PC-3 (cell line): ENCODE results near the gene PLPPR2. TPM values are rescaled to one million over a fixed set of nuclear protein-coding genes. Genes with fewer than 3 reads are reported as not detected.

ENCODE experiments used
- ATAC-seq: fragments of 200-7000 bp; cut with Tn5 transposase; 2 replicates; pipeline ENCODE4 v1.9.1; 2020; ENCODE audit warnings: mild to moderate bottlenecking, moderate library complexity
- BruUV-seq: library from RNA; stranded (reverse); fragments of 400-500 nt; replicated peaks from 2 replicates; lab custom pipeline; 2021; lab: Mats Ljungman, UMichigan
- CTCF ChIA-PET: fragments of 300-600 bp; sonication (Branson Sonifier 250); formaldehyde crosslinking; loops from one replicate; lab custom pipeline; 2022; ENCODE audit warnings: antibody characterized with exemption; lab: Charles Lee
- POLR2A ChIA-PET: fragments of 300-600 bp; sonication (Branson Sonifier 250); formaldehyde crosslinking; loops from one replicate; lab custom pipeline; 2022; ENCODE audit warnings: antibody characterized with exemption; ENCODE audit not compliant: unreplicated experiment; lab: Charles Lee
- DNase-seq: peaks from one replicate; pipeline ENCODE4 v3.0.0-alpha.2; 2015
- H2AFZ ChIP-seq: fragments of 300-600 bp; sonication (generic); 2 replicates; pipeline ENCODE4 v1.6.0; 2016; ENCODE audit warnings: antibody characterized with exemption, low read length
- H3F3A ChIP-seq: fragments of 300-600 bp; sonication (generic); one replicate; pipeline ENCODE4 v1.6.0; 2017; ENCODE audit warnings: antibody characterized with exemption, low read length, control low read depth, mild to moderate bottlenecking; ENCODE audit not compliant: unreplicated experiment
- H3K27ac ChIP-seq: fragments of 300-600 bp; sonication (generic); 2 replicates; pipeline ENCODE4 v1.5.1; 2016; ENCODE audit warnings: mild to moderate bottlenecking, low read length
- H3K27me3 ChIP-seq: fragments of 300-600 bp; sonication (generic); 2 replicates; pipeline ENCODE4 v1.6.1; 2016; ENCODE audit warnings: low read length, mixed read lengths
- H3K36me3 ChIP-seq: fragments of 300-600 bp; sonication (generic); 2 replicates; pipeline ENCODE4 v1.6.1; 2016; ENCODE audit warnings: low read depth, mixed run types, low read length, mixed read lengths
- H3K4me1 ChIP-seq: fragments of 300-600 bp; sonication (generic); 2 replicates; pipeline ENCODE4 v1.5.1; 2016; ENCODE audit warnings: low read length; ENCODE audit not compliant: insufficient read depth
- H3K4me2 ChIP-seq: fragments of 300-600 bp; sonication (generic); 2 replicates; pipeline ENCODE4 v1.6.0; 2016; ENCODE audit warnings: low read length
- H3K4me3 ChIP-seq: fragments of 300-600 bp; sonication (generic); 2 replicates; pipeline ENCODE4 v1.5.1; 2016; ENCODE audit warnings: mild to moderate bottlenecking, low read length, mixed read lengths
- H3K79me2 ChIP-seq: fragments of 300-600 bp; sonication (generic); 2 replicates; pipeline ENCODE4 v1.6.1; 2017; ENCODE audit warnings: low read length, mixed read lengths
- H3K9ac ChIP-seq: fragments of 300-600 bp; sonication (generic); 2 replicates; pipeline ENCODE4 v1.6.0; 2016; ENCODE audit warnings: mild to moderate bottlenecking, low read length
- H3K9me2 ChIP-seq: fragments of 300-600 bp; sonication (generic); replicated peaks from 2 replicates; pipeline ENCODE4 v1.6.1; 2016; ENCODE audit warnings: mixed run types, low read length, mixed read lengths
- H3K9me3 ChIP-seq: fragments of 300-600 bp; sonication (generic); 2 replicates; pipeline ENCODE4 v1.6.1; 2016; ENCODE audit warnings: low read length, mixed read lengths
- H4K20me1 ChIP-seq: fragments of 300-600 bp; sonication (generic); 2 replicates; pipeline ENCODE4 v1.6.1; 2016; ENCODE audit warnings: low read length, mixed read lengths
- CTCF ChIP-seq: fragments of 300-600 bp; sonication (generic); conservative IDR thresholded peaks from 2 replicates; pipeline ENCODE4 v1.5.1; 2017; ENCODE audit warnings: antibody characterized with exemption, low read depth, mild to moderate bottlenecking, low read length
- EZH2 ChIP-seq: fragments of 300-600 bp; sonication (generic); IDR thresholded peaks from one replicate; pipeline ENCODE4 v1.6.1; 2017; ENCODE audit warnings: antibody characterized with exemption, mild to moderate bottlenecking, low read length; ENCODE audit not compliant: unreplicated experiment
- EZH2phosphoT487 ChIP-seq: fragments of 300-600 bp; sonication (generic); IDR thresholded peaks from 2 replicates; pipeline ENCODE4 v1.6.1; 2018; ENCODE audit warnings: mild to moderate bottlenecking, antibody characterized with exemption, low read length, borderline replicate concordance
- intact Hi-C: fragments of 100-400 bp; cut with micrococcal nuclease; formaldehyde crosslinking; loops from 2 replicates; pipeline ENCODE4 v1.9.0; 2023
- total RNA-seq: library from RNA; depleted of rRNA; stranded (reverse); fragments of >200 nt; gene quantifications from 2 replicates; pipeline ENCODE4 v1.2.3, GENCODE V29; 2014

The PLPPR2 gene
- total RNA-seq, 1 experiment from 2014 or later = 38.0 TPM

- H2AFZ ChIP-seq = no peak overlapping the region
- BruUV-seq = no TSS peak
- H3K27me3 ChIP-seq = no peaks in the 10 kb centered on the region
- peaks cover 30% of the 10 kb centered on the region for H3K36me3 ChIP-seq
- ATAC-seq = no peak
- peaks cover 4% of the 10 kb centered on the region for H3F3A ChIP-seq
- DNase-seq = no peak
- H3K79me2 ChIP-seq = peaks cover 16% of the 10 kb centered on the region
- H3K9ac ChIP-seq = no peak overlapping the region
- H3K9me3 ChIP-seq = no peaks in the 10 kb centered on the region
- intact Hi-C loops = no loop called here
- peaks cover 16% of the 10 kb centered on the region for H3K4me1 ChIP-seq
- no peak overlapping the region for H3K27ac ChIP-seq
- POLR2A ChIA-PET = no interaction called here
- H4K20me1 ChIP-seq = no peaks in the 10 kb centered on the region
- H3K4me2 ChIP-seq = no peak overlapping the region
- H3K9me2 ChIP-seq = no peaks in the 10 kb centered on the region
- CTCF ChIA-PET = no interaction called here
- H3K4me3 ChIP-seq = no peak overlapping the region
- TF ChIP-seq EZH2phosphoT487 (no peak), EZH2 (no peak), CTCF (no peak)
These were observed 19.6 kb upstream of the PLPPR2 start for GRCh38 chr19:11335449-11336146.

GRCh38 chr19:11337080-11337479 is 18.2 kb upstream of the PLPPR2 start:
- H3K27ac ChIP-seq = no peak overlapping the region
- H3K9me3 ChIP-seq = no peaks in the 10 kb centered on the region
- no peaks in the 10 kb centered on the region for H3K27me3 ChIP-seq
- no TSS peak for BruUV-seq
- no peak overlapping the region for H2AFZ ChIP-seq
- peaks cover 36% of the 10 kb centered on the region for H3K36me3 ChIP-seq
- no peak overlapping the region for H3K9ac ChIP-seq
- no peak overlapping the region for H3K4me3 ChIP-seq
- ChIA-PET CTCF (no interaction called here), POLR2A (no interaction called here)
- peaks cover 16% of the 10 kb centered on the region for H3K4me1 ChIP-seq
- no peaks in the 10 kb centered on the region for H4K20me1 ChIP-seq
- ATAC-seq (no peak), DNase-seq (no peak)
- peaks cover 4% of the 10 kb centered on the region for H3F3A ChIP-seq
- intact Hi-C loops = no loop called here
- no peak overlapping the region for H3K4me2 ChIP-seq
- TF ChIP-seq CTCF (no peak), EZH2 (no peak), EZH2phosphoT487 (no peak)
- no peaks in the 10 kb centered on the region for H3K9me2 ChIP-seq
- peaks cover 16% of the 10 kb centered on the region for H3K79me2 ChIP-seq

- Histone ChIP-seq H3K9me3 (no peaks in the 10 kb centered on the region), H4K20me1 (no peaks in the 10 kb centered on the region), H3K4me3 (peak overlapping the region; percentile 89), H3K79me2 (peaks cover 23% of the 10 kb centered on the region), H3K9ac (peak overlapping the region; percentile 80; the same call in 1 of the 2 replicates), H3K4me2 (peak overlapping the region; percentile 97), H3F3A (no peaks in the 10 kb centered on the region), H3K27ac (no peak overlapping the region), H3K4me1 (peaks cover 16% of the 10 kb centered on the region), H2AFZ (no peak overlapping the region), H3K9me2 (no peaks in the 10 kb centered on the region), H3K36me3 (peaks cover 29% of the 10 kb centered on the region), H3K27me3 (no peaks in the 10 kb centered on the region)
- BruUV-seq = no TSS peak
- intact Hi-C loops = no loop called here
- no peak for ATAC-seq
- no peak for TF ChIP-seq EZH2phosphoT487
- no peak for TF ChIP-seq EZH2
- TF ChIP-seq CTCF = no peak
- no peak for DNase-seq
- ChIA-PET CTCF (interaction anchor here (0.6 kb wide), 2 partner anchors 44 to 119 kb away, joined by 4 read pairs; no protein-coding TSS in a partner anchor), POLR2A (no interaction called here)
These were observed 17.1 kb upstream of the PLPPR2 start for GRCh38 chr19:11338121-11338520.
